Left lung (tissue), 10 donors: ENCODE results near the gene MS4A8. TPM values are rescaled to one million over a fixed set of nuclear protein-coding genes. Genes with fewer than 3 reads are reported as not detected.

Source experiments
- ATAC-seq: fragments of 200-7000 bp; cut with Tn5 transposase; one replicate; pipeline ENCODE4 v1.9.1; 2020; ENCODE audit warnings: moderate library complexity
- DNase-seq, 4 donors: peaks; one replicate each; pipeline ENCODE4 v3.0.0-alpha.2; 2013 to 2020
- H3K27ac ChIP-seq, 2 donors: fragments of 200-600 bp; sonication (generic) in 1 of 2; one replicate each; pipeline versions ENCODE4 v1.5.0 to v1.8.0; 2020 to 2021
- H3K27me3 ChIP-seq, 2 donors: fragments of 200-600 bp; sonication (generic) in 1 of 2; one replicate each; pipeline versions ENCODE4 v1.5.0 to v1.8.0; 2020 to 2021
- H3K36me3 ChIP-seq, 2 donors: fragments of 200-600 bp; sonication (generic) in 1 of 2; one replicate each; pipeline versions ENCODE4 v1.5.0 to v1.8.0; 2020 to 2021
- H3K4me1 ChIP-seq, 2 donors: fragments of 200-600 bp; one replicate each; pipeline ENCODE4 v1.8.0; 2021
- H3K4me3 ChIP-seq, 2 donors: fragments of 200-600 bp; sonication (generic) in 1 of 2; one replicate each; pipeline versions ENCODE4 v1.5.0 to v1.8.0; 2020 to 2021; ENCODE audit warnings: mild to moderate bottlenecking in 1 of 2
- H3K9me3 ChIP-seq, 2 donors: fragments of 200-600 bp; sonication (generic) in 1 of 2; one replicate each; pipeline versions ENCODE4 v1.5.0 to v1.8.0; 2020 to 2021
- intact Hi-C, 2 donors: fragments of 100-400 bp; cut with DNase I; formaldehyde crosslinking; loops; one replicate each; pipeline versions ENCODE4 v1.11.2 to v1.14.2; 2022
- polyA plus RNA-seq, 6 donors: library from polyadenylated mRNA; unstranded; fragments of 120-200 nt; gene quantifications; one replicate each; pipeline ENCODE4 v1.2.1, GENCODE V29; 2013; ENCODE audit not compliant: insufficient read length in 6 of 6
- total RNA-seq, 2 donors: library from RNA; stranded (reverse); fragmentation: NEBNext Ultra II Directional; extraction: Animal tissue kit (Norgen Biotek cat#: 25700); gene quantifications; one replicate each; pipeline ENCODE4 v1.2.1, GENCODE V29; 2021
- TF ChIP-seq, protein P1 (sequence below), 2 donors: fragments of 200-600 bp; sonication (generic) in 1 of 2; IDR thresholded peaks; one replicate each; pipeline versions ENCODE4 v1.5.0 to v1.8.0; 2021; ENCODE audit warnings: antibody characterized with exemption in 2 of 2
- donor health status: DM: no; HTN: yes; CAD: no.
- donor health status: DM: no; HTN: no; CAD: no.

Gene MS4A8
- total and polyA plus RNA-seq, 8 donors, result 4.9 to 18.1 (median 14.2) TPM; not detected in 1

DNA sequence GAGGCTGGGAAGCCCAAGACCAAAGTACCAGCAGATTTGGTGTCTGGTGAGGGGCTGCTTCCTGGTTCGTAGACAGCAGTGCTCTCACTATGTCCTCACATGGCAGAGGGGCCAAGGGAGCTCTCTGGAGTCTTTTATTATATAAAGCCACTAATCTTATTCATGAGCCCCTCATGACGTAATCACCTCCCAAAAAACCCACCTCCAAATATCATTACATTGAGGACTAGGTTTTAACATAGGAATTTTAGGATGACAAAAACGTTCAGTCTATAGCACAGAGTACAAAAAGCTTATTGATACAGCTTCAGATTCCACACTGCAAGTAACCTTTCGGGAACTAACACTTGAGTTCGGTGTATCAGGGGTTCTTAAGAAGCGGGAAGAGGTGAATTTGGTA, 21.0 kb downstream of the MS4A8 start:
- Histone ChIP-seq H3K4me3 (no peak overlapping the region), H3K27ac (no peak overlapping the region), H3K4me1 (no peaks in the 10 kb centered on the region), H3K9me3 (peaks cover 0 to 8% of the 10 kb centered on the region in 2 donors), H3K36me3 (no peaks in the 10 kb centered on the region), H3K27me3 (no peaks in the 10 kb centered on the region)
- TF ChIP-seq, protein P1, sequence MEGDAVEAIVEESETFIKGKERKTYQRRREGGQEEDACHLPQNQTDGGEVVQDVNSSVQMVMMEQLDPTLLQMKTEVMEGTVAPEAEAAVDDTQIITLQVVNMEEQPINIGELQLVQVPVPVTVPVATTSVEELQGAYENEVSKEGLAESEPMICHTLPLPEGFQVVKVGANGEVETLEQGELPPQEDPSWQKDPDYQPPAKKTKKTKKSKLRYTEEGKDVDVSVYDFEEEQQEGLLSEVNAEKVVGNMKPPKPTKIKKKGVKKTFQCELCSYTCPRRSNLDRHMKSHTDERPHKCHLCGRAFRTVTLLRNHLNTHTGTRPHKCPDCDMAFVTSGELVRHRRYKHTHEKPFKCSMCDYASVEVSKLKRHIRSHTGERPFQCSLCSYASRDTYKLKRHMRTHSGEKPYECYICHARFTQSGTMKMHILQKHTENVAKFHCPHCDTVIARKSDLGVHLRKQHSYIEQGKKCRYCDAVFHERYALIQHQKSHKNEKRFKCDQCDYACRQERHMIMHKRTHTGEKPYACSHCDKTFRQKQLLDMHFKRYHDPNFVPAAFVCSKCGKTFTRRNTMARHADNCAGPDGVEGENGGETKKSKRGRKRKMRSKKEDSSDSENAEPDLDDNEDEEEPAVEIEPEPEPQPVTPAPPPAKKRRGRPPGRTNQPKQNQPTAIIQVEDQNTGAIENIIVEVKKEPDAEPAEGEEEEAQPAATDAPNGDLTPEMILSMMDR (IDR thresholded peaks at IDR 0.05), result no peak
- no peak for DNase-seq
- ATAC-seq, result no peak
- intact Hi-C loops, result no loop called here

- ATAC-seq, result no peak
- TF ChIP-seq, protein P1 (IDR thresholded peaks at IDR 0.05), result no peak
Observed at GRCh38 chr11:60724420-60724819, 25.0 kb downstream of the MS4A8 start, which contains the start of gene MS4A18. Gene MS4A18 (plus strand): TSS chr11:60724720.

GRCh38 chr11:60725592-60725991, 26.2 kb downstream of the MS4A8 start:
- TF ChIP-seq, protein P1 (IDR thresholded peaks at IDR 0.05), result no peak
- intact Hi-C loops, result no loop called here
- DNase-seq (no peak), ATAC-seq (no peak)
- Histone ChIP-seq H3K4me1 (no peaks in the 10 kb centered on the region), H3K36me3 (no peaks in the 10 kb centered on the region), H3K27me3 (peaks cover 0 to 8% of the 10 kb centered on the region in 2 donors), H3K27ac (no peak overlapping the region), H3K4me3 (no peak overlapping the region), H3K9me3 (no peaks in the 10 kb centered on the region)

More at GRCh38 chr11:60724420-60724819, 25.0 kb downstream of the MS4A8 start, which contains the start of gene MS4A18:
- no peak for DNase-seq
- no peaks in the 10 kb centered on the region for H3K4me1 ChIP-seq
- no peaks in the 10 kb centered on the region for H3K9me3 ChIP-seq
- H3K27me3 ChIP-seq, result peaks cover 0 to 4% of the 10 kb centered on the region in 2 donors
- intact Hi-C loops, result no loop called here
- no peaks in the 10 kb centered on the region for H3K36me3 ChIP-seq
- no peak within 1 kb of the TSS for H3K4me3 ChIP-seq
- no peak within 1 kb of the TSS for H3K27ac ChIP-seq

- intact Hi-C loops, result no loop called here
- Histone ChIP-seq H3K4me3 (no peak overlapping the region), H3K4me1 (no peaks in the 10 kb centered on the region), H3K9me3 (no peaks in the 10 kb centered on the region), H3K27ac (no peak overlapping the region), H3K27me3 (peaks cover 0 to 8% of the 10 kb centered on the region in 2 donors), H3K36me3 (no peaks in the 10 kb centered on the region)
- DNase-seq (peak in 2 of 4 donors; percentile 22 to 23), ATAC-seq (no peak)
- TF ChIP-seq, protein P1 (IDR thresholded peaks at IDR 0.05), result no peak
Observed at GRCh38 chr11:60731586-60731985, 32.2 kb downstream of the MS4A8 start.

- TF ChIP-seq, protein P1 (IDR thresholded peaks at IDR 0.05), result no peak
- H3K36me3 ChIP-seq, result no peaks in the 10 kb centered on the region
- H3K27me3 ChIP-seq, result peaks cover 0 to 5% of the 10 kb centered on the region in 2 donors
- ATAC-seq (no peak), DNase-seq (no peak)
- intact Hi-C loops, result no loop called here
- no peak overlapping the region for H3K4me3 ChIP-seq
- H3K9me3 ChIP-seq, result no peaks in the 10 kb centered on the region
- H3K27ac ChIP-seq, result no peak overlapping the region
- no peaks in the 10 kb centered on the region for H3K4me1 ChIP-seq
Observed at GRCh38 chr11:60734279-60734678, 34.9 kb downstream of the MS4A8 start.
